Neuronal stem cell (in vitro differentiated cells): ENCODE results near the gene SYNGR3.

Experiments
- DNase-seq: peaks from one replicate; pipeline ENCODE4 v3.0.0-alpha.2; 2013; ENCODE audit warnings: low spot score
- H2AFZ ChIP-seq: one replicate; pipeline ENCODE4 v1.6.1; 2013; ENCODE audit warnings: mild to moderate bottlenecking, low read length, inconsistent platforms
- H2AK5ac ChIP-seq: 2 replicates; pipeline ENCODE4 v1.6.1; 2013; ENCODE audit warnings: low read depth, mild to moderate bottlenecking, inconsistent platforms, low read length, moderate library complexity, mixed read lengths
- H2BK120ac ChIP-seq: 2 replicates; pipeline ENCODE4 v1.6.1; 2013; ENCODE audit warnings: low read depth, mild to moderate bottlenecking, inconsistent platforms, low read length, moderate library complexity, mixed read lengths
- H2BK12ac ChIP-seq: one replicate; pipeline ENCODE4 v1.6.1; 2013; ENCODE audit warnings: low read length, inconsistent platforms
- H2BK15ac ChIP-seq: 2 replicates; pipeline ENCODE4 v1.6.1; 2013; ENCODE audit warnings: mild to moderate bottlenecking, low read length, inconsistent platforms, mixed read lengths
- H2BK5ac ChIP-seq: one replicate; pipeline ENCODE4 v1.6.1; 2013; ENCODE audit warnings: inconsistent platforms, mild to moderate bottlenecking, low read length, moderate library complexity
- H3K14ac ChIP-seq: one replicate; pipeline ENCODE4 v1.6.1; 2013; ENCODE audit warnings: low read length, inconsistent platforms
- H3K18ac ChIP-seq: 2 replicates; pipeline ENCODE4 v1.6.1; 2013; ENCODE audit warnings: low read length, inconsistent platforms
- H3K23ac ChIP-seq: 2 replicates; pipeline ENCODE4 v1.6.1; 2013; ENCODE audit warnings: low read depth, mild to moderate bottlenecking, mixed read lengths, low read length, inconsistent platforms; ENCODE audit not compliant: poor library complexity
- H3K27ac ChIP-seq: replicated peaks from 3 replicates; pipeline ENCODE4 v1.5.1; 2013; ENCODE audit warnings: low read length, inconsistent platforms
- H3K27me3 ChIP-seq, 3 experiments: 2 replicates each; pipeline ENCODE4 v1.6.1; 2013; ENCODE audit warnings: low read length in 3 of 3, mild to moderate bottlenecking in 2 of 3, inconsistent platforms in 1 of 3, low read depth in 1 of 3, mixed read lengths in 1 of 3, moderate library complexity in 1 of 3; ENCODE audit not compliant: control insufficient read depth in 3 of 3, insufficient read depth in 3 of 3
- H3K36me3 ChIP-seq, 2 donors: replicated peaks in 1 of 2; 2 replicates each; pipeline ENCODE4 v1.6.1; 2013; ENCODE audit warnings: low read length in 2 of 2; ENCODE audit not compliant: control insufficient read depth in 2 of 2, insufficient read depth in 2 of 2
- H3K4ac ChIP-seq: 2 replicates; pipeline ENCODE4 v1.6.1; 2013; ENCODE audit warnings: inconsistent platforms, mild to moderate bottlenecking, low read length, moderate library complexity
- H3K4me1 ChIP-seq, 2 donors: 1 replicate in 1 of 2; 2 replicates in 1 of 2; pipeline ENCODE4 v1.6.1; 2013; ENCODE audit warnings: low read length in 2 of 2, low read depth in 1 of 2; ENCODE audit not compliant: control insufficient read depth in 2 of 2, insufficient read depth in 1 of 2
- H3K4me2 ChIP-seq: one replicate; pipeline ENCODE4 v1.6.1; 2013; ENCODE audit warnings: mild to moderate bottlenecking, low read length, inconsistent platforms; ENCODE audit not compliant: insufficient read depth, poor library complexity, severe bottlenecking
- H3K4me3 ChIP-seq, 2 donors: 2 replicates each; pipeline ENCODE4 v1.5.1; 2013; ENCODE audit warnings: low read length in 2 of 2, mild to moderate bottlenecking in 2 of 2, inconsistent platforms in 1 of 2, moderate library complexity in 1 of 2
- H3K79me1 ChIP-seq: one replicate; pipeline ENCODE4 v1.6.1; 2013; ENCODE audit warnings: low read depth, mild to moderate bottlenecking, inconsistent platforms, low read length, moderate library complexity
- H3K9ac ChIP-seq: one replicate; pipeline ENCODE4 v1.6.1; 2013; ENCODE audit warnings: mild to moderate bottlenecking, low read depth, low read length, inconsistent platforms; ENCODE audit not compliant: poor library complexity
- H3K9me3 ChIP-seq, 2 donors: replicated peaks in 1 of 2; 2 replicates each; pipeline versions ENCODE3 to v1.6.1; 2013; ENCODE audit warnings: low read length in 2 of 2, mild to moderate bottlenecking in 2 of 2, inconsistent platforms in 1 of 2, low read depth in 1 of 2, mixed read lengths in 1 of 2, moderate library complexity in 1 of 2; ENCODE audit not compliant: control insufficient read depth in 2 of 2, insufficient read depth in 1 of 2
- H4K8ac ChIP-seq: one replicate; pipeline ENCODE4 v1.6.1; 2013; ENCODE audit warnings: low read depth, mild to moderate bottlenecking, inconsistent platforms, low read length, moderate library complexity
- H4K91ac ChIP-seq: one replicate; pipeline ENCODE4 v1.6.1; 2013; ENCODE audit warnings: low read length, low read depth, mild to moderate bottlenecking, inconsistent platforms; ENCODE audit not compliant: poor library complexity
- WGBS, 2 donors: extraction: QIAGEN DNeasy Blood & Tissue Kit; methylation state at CpG; one replicate each; pipeline ENCODE4 v1.1.7; 2013; ENCODE audit warnings: missing lambda C conversion rate in 2 of 2, mixed read lengths in 1 of 2; ENCODE audit not compliant: insufficient read length in 2 of 2, insufficient replicate concordance in 1 of 2; ENCODE audit errors: extremely low coverage in 2 of 2; 5-methylcytosine and 5-hydroxymethylcytosine counted together

SYNGR3 gene

DNA sequence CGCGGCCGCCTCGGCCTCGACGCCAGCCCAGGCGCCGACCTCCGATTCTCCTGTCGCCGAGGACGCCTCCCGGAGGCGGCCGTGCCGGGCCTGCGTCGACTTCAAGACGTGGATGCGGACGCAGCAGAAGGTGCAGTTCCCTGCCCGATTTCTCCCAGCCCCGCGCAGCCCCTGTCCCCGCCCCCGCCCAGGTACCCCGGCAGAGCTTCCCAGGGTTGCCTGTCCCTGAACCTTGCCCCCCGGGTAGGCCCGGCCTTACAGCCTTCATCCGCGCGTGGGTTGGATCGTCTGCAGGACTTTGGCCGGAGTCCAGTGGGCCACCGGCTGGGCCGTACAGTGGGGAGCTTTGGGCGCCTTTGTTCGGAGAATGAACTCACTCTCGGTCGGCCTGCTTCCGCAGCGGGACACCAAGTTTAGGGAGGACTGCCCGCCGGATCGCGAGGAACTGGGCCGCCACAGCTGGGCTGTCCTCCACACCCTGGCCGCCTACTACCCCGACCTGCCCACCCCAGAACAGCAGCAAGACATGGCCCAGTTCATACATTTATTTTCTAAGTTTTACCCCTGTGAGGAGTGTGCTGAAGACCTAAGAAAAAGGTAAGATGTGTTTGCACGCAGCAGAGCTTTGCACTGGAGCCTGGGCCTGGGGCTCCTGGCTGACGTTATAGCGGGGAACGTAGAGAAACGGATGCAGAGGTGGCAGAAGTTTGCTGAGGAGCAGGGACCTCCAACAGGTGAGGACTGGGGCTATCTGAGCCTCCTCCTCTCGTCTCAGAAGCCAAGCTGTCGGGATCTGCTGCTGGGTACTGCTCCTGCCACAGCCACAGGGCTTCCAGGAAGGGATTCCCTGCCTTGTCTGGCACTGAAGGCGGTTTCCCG is 5.2 kb upstream of the SYNGR3 start:
- Histone ChIP-seq H2BK5ac (peak overlapping the region; percentile 47), H3K14ac (no peak overlapping the region), H3K27me3 (peaks cover 9 to 46% (median 21%) of the 10 kb centered on the region in 3 experiments), H3K18ac (peak overlapping the region; percentile 97), H3K9ac (peak overlapping the region; percentile 86), H4K91ac (no peak overlapping the region), H2BK12ac (peak overlapping the region; percentile 18), H3K79me1 (peaks cover 13% of the 10 kb centered on the region), H3K36me3 (peaks cover 22 to 24% of the 10 kb centered on the region in 2 donors), H3K4ac (peak overlapping the region; percentile 94), H2BK15ac (peak overlapping the region; percentile 55), H4K8ac (no peak overlapping the region), H3K23ac (peak overlapping the region; percentile 93), H2AK5ac (peak overlapping the region; percentile 98), H3K9me3 (no peaks in the 10 kb centered on the region), H3K4me2 (peak overlapping the region; percentile 76), H3K4me1 (peaks cover 17 to 34% of the 10 kb centered on the region in 2 donors), H2BK120ac (peak overlapping the region; percentile 35), H3K4me3 (peak overlapping the region; percentile 87 to 93), H2AFZ (peak overlapping the region; percentile 99), H3K27ac (peak overlapping the region; percentile 60)
- no CpG with 5 or more reads among the region's 58 CpGs for WGBS, 2 donors
- no peak for DNase-seq

DNA sequence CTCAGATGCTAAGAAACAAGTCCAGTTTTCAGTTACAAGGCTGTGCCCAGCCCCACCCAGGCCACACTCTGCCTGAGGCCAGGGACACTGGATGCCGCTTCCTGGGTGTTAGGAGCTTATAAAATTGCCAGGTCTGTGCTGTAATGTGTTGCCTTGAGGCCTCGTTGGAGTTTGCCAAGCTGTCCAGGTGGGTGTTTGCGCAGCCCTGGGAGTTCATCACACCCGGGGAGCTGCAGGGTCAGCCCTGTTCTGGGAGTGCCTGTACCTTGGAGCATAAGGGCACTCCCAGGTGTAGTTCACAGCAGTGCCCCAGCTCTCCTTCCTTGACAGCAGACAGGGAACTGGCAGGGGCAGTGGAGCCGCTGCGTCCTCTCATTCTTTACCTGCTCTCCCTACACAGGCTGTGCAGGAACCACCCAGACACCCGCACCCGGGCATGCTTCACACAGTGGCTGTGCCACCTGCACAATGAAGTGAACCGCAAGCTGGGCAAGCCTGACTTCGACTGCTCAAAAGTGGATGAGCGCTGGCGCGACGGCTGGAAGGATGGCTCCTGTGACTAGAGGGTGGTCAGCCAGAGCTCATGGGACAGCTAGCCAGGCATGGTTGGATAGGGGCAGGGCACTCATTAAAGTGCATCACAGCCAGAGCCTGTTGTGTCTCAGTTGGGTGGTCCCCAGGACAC is 4.2 kb upstream of the SYNGR3 start:
- peaks cover 14 to 42% (median 14%) of the 10 kb centered on the region in 3 experiments for H3K27me3 ChIP-seq

GRCh38 chr16:1987198-1987597 is 2.6 kb upstream of the SYNGR3 start:
- H2BK5ac ChIP-seq = no peak overlapping the region
- H2AFZ ChIP-seq = no peak overlapping the region
- no peak overlapping the region for H4K91ac ChIP-seq
- no peak overlapping the region for H3K9ac ChIP-seq
- H2BK120ac ChIP-seq = no peak overlapping the region
- no peak overlapping the region for H2BK12ac ChIP-seq
- no peak overlapping the region for H3K4ac ChIP-seq
- H4K8ac ChIP-seq = no peak overlapping the region
- peaks cover 22 to 24% of the 10 kb centered on the region in 2 donors for H3K36me3 ChIP-seq
- no CpG with 5 or more reads among the region's 10 CpGs for WGBS, 2 donors
- H3K14ac ChIP-seq = no peak overlapping the region
- DNase-seq = no peak
- no peak overlapping the region for H3K4me3 ChIP-seq
- H3K9me3 ChIP-seq = peaks cover 0 to 4% of the 10 kb centered on the region in 2 donors
- no peak overlapping the region for H3K4me2 ChIP-seq
- peaks cover 18 to 40% (median 28%) of the 10 kb centered on the region in 3 experiments for H3K27me3 ChIP-seq
- H3K4me1 ChIP-seq = peaks cover 22 to 27% of the 10 kb centered on the region in 2 donors
- H3K79me1 ChIP-seq = peaks cover 13% of the 10 kb centered on the region
- H3K18ac ChIP-seq = no peak overlapping the region
- H3K23ac ChIP-seq = peak overlapping the region; percentile 80
- no peak overlapping the region for H3K27ac ChIP-seq
- H2AK5ac ChIP-seq = no peak overlapping the region
- no peak overlapping the region for H2BK15ac ChIP-seq

More for the DNA sequence above, 4.2 kb upstream of the SYNGR3 start:
- H2BK5ac ChIP-seq = no peak overlapping the region
- peak overlapping the region; percentile 18 for H3K9ac ChIP-seq
- no peak overlapping the region for H3K23ac ChIP-seq
- no peak overlapping the region for H3K4ac ChIP-seq
- no peak overlapping the region for H3K27ac ChIP-seq
- H2BK15ac ChIP-seq = no peak overlapping the region
- H2BK12ac ChIP-seq = no peak overlapping the region
- no peak for DNase-seq
- no CpG with 5 or more reads among the region's 14 CpGs for WGBS, 2 donors
- peak overlapping the region; percentile 24 to 87 for H3K4me3 ChIP-seq
- peaks cover 22 to 24% of the 10 kb centered on the region in 2 donors for H3K36me3 ChIP-seq
- no peaks in the 10 kb centered on the region for H3K9me3 ChIP-seq
- H4K8ac ChIP-seq = no peak overlapping the region
- peaks cover 21 to 30% of the 10 kb centered on the region in 2 donors for H3K4me1 ChIP-seq
- peaks cover 13% of the 10 kb centered on the region for H3K79me1 ChIP-seq
- no peak overlapping the region for H3K14ac ChIP-seq
- H2AFZ ChIP-seq = no peak overlapping the region
- H3K4me2 ChIP-seq = peak overlapping the region; percentile 76
- no peak overlapping the region for H2BK120ac ChIP-seq
- H2AK5ac ChIP-seq = no peak overlapping the region
- no peak overlapping the region for H4K91ac ChIP-seq
- H3K18ac ChIP-seq = no peak overlapping the region

DNA sequence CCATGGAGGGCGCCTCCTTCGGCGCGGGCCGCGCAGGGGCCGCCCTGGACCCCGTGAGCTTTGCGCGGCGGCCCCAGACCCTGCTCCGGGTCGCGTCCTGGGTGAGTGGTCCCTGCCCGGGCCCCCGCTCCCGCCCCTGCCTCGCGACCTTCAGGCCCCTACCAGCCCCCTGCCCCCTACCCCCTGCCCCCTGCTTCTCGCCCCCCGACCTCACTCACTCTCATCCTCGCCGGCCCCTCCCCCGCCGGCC is 256 bp downstream of the SYNGR3 start:
- H4K8ac ChIP-seq = no peak overlapping the region
- no CpG with 5 or more reads among the region's 25 CpGs for WGBS, 2 donors
- H3K79me1 ChIP-seq = peaks cover 6% of the 10 kb centered on the region
- H3K36me3 ChIP-seq = peaks cover 21 to 24% of the 10 kb centered on the region in 2 donors
- H2BK5ac ChIP-seq = no peak overlapping the region
- H3K9me3 ChIP-seq = peaks cover 0 to 4% of the 10 kb centered on the region in 2 donors
- H3K9ac ChIP-seq = peak overlapping the region; percentile 70
- no peak overlapping the region for H3K4ac ChIP-seq
- H3K4me3 ChIP-seq = peak overlapping the region; percentile 41 to 85
- DNase-seq = no peak
- H3K4me2 ChIP-seq = peak overlapping the region; percentile 86
- H2BK12ac ChIP-seq = no peak overlapping the region
- H3K27ac ChIP-seq = no peak overlapping the region
- no peak overlapping the region for H4K91ac ChIP-seq
- peaks cover 18 to 37% (median 34%) of the 10 kb centered on the region in 3 experiments for H3K27me3 ChIP-seq
- no peak overlapping the region for H2AK5ac ChIP-seq
- H3K14ac ChIP-seq = no peak overlapping the region
- H3K18ac ChIP-seq = peak overlapping the region; percentile 83
- H3K4me1 ChIP-seq = peaks cover 16 to 22% of the 10 kb centered on the region in 2 donors
- peak overlapping the region; percentile 49 for H2BK15ac ChIP-seq
- H2BK120ac ChIP-seq = no peak overlapping the region
- H2AFZ ChIP-seq = peak overlapping the region; percentile 87
- H3K23ac ChIP-seq = no peak overlapping the region
